Fibroblast of the aortic adventitia (primary cell): ENCODE results near the gene KXD1. TPM values are rescaled to one million over a fixed set of nuclear protein-coding genes. Genes with fewer than 3 reads are reported as not detected.

Source experiments
- DNase-seq: peaks from one replicate; pipeline ENCODE4 v3.0.0-alpha.2; 2010; ENCODE audit warnings: low read depth
- H3K4me3 ChIP-seq: 2 replicates; pipeline ENCODE4 v1.5.1; 2011; ENCODE audit warnings: low read depth, mild to moderate bottlenecking, control low read depth, low read length, moderate library complexity
- total RNA-seq: library from RNA; depleted of rRNA; stranded (reverse); fragments of >200 nt; gene quantifications from 2 replicates; pipeline ENCODE4 v1.2.3, GENCODE V29; 2012; ENCODE audit warnings: low replicate concordance
- TF ChIP-seq, protein P1 (sequence below): IDR thresholded peaks from 2 replicates; pipeline ENCODE4 v1.5.1; 2011; ENCODE audit warnings: mild to moderate bottlenecking, low read length, control low read depth, inconsistent platforms; ENCODE audit not compliant: insufficient read depth

The KXD1 gene
- 21.3 and 109 TPM in 2 replicates for total RNA-seq

DNA sequence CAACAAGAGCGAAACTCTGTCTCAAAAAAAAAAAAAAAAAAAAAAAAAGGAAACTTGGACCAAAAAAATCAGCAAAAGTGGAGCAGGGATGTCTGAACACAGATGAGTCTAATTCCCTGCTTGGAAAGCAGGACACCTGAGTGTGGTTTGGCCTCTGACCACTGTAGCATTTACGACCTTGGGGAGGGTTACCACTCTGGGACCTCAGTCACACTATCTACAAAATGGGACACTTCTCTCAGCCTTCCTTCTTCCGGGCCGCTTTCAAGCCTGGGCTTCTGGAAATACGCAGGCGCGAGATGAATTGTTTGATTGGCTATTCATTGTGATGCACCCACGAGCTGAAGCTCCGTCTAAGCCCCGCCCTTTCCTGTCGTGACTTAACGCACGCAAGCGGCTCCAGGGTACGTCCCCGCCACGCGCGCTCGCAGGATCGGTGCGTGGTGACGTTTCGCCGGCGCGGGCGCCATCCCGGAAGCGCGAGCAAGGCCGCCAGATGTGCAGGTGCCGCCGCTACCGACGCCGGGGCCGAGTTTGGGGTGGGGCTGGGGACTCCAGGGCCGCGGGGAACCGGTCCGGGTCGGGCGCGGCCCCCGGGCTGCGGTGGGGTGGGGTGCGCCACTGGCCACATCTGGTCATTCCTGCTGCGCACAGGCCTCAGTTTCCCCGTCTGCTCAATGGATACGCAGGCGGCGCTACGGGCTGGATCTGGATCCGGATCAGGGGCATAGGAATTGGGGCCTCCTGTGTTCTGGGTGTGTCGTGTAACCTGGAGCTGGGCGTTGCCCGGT is at the start of gene KXD1:
Gene KXD1 (plus strand): TSS at position 460 of the 791 bp plus-strand sequence. CDS start 4,187 bp downstream, outside the sequence.
- DNase-seq, result peak; percentile 100
- TF ChIP-seq, protein P1, sequence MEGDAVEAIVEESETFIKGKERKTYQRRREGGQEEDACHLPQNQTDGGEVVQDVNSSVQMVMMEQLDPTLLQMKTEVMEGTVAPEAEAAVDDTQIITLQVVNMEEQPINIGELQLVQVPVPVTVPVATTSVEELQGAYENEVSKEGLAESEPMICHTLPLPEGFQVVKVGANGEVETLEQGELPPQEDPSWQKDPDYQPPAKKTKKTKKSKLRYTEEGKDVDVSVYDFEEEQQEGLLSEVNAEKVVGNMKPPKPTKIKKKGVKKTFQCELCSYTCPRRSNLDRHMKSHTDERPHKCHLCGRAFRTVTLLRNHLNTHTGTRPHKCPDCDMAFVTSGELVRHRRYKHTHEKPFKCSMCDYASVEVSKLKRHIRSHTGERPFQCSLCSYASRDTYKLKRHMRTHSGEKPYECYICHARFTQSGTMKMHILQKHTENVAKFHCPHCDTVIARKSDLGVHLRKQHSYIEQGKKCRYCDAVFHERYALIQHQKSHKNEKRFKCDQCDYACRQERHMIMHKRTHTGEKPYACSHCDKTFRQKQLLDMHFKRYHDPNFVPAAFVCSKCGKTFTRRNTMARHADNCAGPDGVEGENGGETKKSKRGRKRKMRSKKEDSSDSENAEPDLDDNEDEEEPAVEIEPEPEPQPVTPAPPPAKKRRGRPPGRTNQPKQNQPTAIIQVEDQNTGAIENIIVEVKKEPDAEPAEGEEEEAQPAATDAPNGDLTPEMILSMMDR, result no peak
- H3K4me3 ChIP-seq, result peak within 1 kb of the TSS; percentile 96

DNA sequence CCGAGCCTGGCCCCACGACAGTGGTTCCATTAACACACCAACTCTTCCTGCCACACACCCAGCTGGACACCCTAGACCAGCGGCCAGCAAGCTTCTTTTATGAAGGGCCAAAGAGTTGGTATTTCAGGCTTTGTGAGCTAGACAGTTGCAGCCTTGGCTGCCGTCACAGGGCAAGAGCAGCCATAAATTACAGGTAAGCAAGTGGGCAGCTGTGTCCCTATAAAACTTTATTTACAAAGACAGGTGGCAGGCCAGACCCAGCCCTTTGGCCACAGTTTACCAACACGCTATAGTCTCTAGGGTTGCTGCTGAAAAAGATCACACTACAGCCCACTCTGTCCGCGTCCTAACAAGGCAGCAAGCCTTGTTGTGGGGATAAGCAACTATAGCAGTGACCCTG is 49.1 kb upstream of the KXD1 start:
- TF ChIP-seq, protein P1, result no peak
- no peak overlapping the region for H3K4me3 ChIP-seq
- DNase-seq, result no peak

DNA sequence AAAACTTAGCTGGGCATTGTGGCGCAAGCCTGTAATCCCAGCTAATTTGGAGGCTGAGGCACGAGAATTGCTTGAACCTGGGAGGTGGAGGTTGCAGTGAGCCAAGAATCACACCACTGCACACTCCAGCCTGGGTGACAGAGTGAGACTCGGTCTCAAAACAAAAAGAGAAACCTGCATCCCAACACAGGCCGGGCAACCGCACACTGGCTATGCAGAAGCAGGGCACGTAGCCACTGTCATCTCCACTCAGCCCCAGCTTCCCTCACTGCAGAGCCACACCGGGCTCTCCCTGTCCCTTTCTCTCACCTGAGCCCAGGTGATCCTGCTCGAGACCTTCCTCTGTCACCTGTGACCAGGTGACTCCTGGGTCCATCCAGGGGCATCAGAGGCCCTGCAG is 47.5 kb upstream of the KXD1 start:
- DNase-seq, result no peak
- TF ChIP-seq, protein P1, result no peak
- H3K4me3 ChIP-seq, result no peak overlapping the region

DNA sequence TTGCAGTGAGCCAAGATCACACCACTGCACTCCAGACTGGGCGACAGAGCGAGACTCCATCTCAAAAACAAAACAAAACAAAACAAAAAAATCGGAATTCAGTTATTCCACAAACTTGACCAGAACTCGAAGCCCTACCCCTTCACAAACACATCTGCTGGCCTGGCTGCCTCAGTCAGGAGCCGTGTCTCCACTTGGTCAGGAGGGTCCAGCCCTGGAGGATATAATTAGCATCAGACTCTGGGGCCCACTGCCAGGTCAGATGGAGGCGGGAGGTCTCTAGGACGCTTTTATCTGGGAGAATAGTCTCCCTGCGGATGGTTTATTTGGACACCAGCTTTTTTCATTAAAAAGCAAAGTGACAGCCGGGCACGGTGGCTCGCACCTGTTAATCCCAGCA is 43.8 kb upstream of the KXD1 start:
- no peak overlapping the region for H3K4me3 ChIP-seq
- TF ChIP-seq, protein P1, result no peak
- no peak for DNase-seq

DNA sequence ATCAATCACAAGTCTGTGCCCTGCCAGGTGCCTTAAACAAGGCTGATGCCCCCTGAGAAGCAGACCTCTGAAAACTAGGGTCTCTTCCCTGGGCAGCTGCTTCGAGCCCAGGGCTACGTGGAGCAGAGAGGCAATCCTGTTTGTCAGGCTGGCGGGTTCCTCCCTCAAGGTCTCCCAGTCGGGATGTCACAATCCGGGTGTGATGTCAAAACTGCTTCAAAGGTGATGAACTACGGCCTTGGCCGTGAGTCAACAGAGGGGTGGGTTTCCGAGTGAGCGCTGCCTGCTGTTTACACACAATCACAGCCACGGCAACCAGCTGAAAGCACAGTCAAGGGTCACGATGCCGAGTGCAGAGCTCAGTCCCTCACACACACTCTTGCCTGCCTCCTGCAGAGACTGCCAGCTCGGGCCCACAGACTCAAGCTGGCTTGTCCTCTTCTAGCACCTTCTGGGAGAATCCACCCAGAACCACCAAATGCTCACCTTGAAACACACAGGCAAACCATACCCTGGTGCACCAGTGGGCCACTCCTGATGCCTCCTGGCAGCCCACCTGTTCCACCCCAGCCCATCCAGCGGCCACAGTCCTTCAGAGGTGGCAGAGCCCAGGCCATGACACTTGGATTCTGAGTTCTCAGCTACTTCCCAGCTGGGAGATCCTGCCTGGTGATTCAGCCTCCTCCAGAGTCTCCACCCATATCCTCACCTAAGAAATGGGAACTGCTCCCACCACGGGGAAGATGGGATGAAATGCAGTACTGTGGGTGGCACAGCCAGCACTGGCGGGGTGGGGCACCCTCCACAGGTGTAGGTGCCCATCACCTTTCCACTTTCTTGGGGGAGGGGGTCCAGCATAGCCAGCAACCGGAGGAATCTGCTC is 42.6 kb upstream of the KXD1 start:
- DNase-seq, result no peak
- TF ChIP-seq, protein P1, result no peak
- H3K4me3 ChIP-seq, result no peak overlapping the region

GRCh38 chr19:18515959-18516358 is 41.7 kb upstream of the KXD1 start:
- no peak for DNase-seq
- TF ChIP-seq, protein P1, result no peak
- no peak overlapping the region for H3K4me3 ChIP-seq
